GM13977 (cell line): Measurements from ENCODE around the gene EPB41L4A.

Source experiments
- DNase-seq: peaks from one replicate; pipeline ENCODE4 v3.0.0; 2012; ENCODE audit warnings: low spot score
- in situ Hi-C: fragments of 300-500 bp; cut with MboI; formaldehyde crosslinking; loops from one replicate; pipeline ENCODE4 v1.12.0; 2022; ENCODE audit warnings: low sequenced_read_pairs, low pct_unique_long_range_greater_than_20kb, mixed read lengths, inconsistent platforms; ENCODE audit not compliant: unreplicated experiment
- TF ChIP-seq, protein P1 (sequence below): IDR thresholded peaks from 2 replicates; pipeline ENCODE4 v1.5.1; 2012; ENCODE audit warnings: mild to moderate bottlenecking, control low read depth; ENCODE audit not compliant: insufficient read depth; ENCODE audit errors: extremely low read depth, missing control alignments

The EPB41L4A gene

DNA sequence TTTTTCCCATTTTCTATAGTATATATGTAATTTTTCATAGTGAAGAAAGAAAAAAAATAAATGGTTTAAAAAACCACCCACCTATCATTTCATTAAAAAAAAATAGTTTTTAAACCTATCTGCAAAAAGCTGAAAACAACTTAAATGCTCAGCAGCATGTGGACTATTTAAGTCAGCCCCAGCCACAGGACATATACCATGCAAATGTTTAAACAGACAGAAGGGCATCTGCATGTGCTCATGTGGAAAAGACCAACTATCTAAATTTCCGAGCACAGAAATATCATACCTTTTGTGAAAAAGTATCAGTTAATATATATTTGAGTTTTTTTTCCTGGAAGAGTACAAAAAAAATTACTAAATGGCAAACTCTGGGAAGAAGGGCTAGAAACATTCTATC lies 143.4 kb downstream of the EPB41L4A start:
- TF ChIP-seq, protein P1, sequence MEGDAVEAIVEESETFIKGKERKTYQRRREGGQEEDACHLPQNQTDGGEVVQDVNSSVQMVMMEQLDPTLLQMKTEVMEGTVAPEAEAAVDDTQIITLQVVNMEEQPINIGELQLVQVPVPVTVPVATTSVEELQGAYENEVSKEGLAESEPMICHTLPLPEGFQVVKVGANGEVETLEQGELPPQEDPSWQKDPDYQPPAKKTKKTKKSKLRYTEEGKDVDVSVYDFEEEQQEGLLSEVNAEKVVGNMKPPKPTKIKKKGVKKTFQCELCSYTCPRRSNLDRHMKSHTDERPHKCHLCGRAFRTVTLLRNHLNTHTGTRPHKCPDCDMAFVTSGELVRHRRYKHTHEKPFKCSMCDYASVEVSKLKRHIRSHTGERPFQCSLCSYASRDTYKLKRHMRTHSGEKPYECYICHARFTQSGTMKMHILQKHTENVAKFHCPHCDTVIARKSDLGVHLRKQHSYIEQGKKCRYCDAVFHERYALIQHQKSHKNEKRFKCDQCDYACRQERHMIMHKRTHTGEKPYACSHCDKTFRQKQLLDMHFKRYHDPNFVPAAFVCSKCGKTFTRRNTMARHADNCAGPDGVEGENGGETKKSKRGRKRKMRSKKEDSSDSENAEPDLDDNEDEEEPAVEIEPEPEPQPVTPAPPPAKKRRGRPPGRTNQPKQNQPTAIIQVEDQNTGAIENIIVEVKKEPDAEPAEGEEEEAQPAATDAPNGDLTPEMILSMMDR, result no peak
- in situ Hi-C loops, result no loop called here
- no peak for DNase-seq

DNA sequence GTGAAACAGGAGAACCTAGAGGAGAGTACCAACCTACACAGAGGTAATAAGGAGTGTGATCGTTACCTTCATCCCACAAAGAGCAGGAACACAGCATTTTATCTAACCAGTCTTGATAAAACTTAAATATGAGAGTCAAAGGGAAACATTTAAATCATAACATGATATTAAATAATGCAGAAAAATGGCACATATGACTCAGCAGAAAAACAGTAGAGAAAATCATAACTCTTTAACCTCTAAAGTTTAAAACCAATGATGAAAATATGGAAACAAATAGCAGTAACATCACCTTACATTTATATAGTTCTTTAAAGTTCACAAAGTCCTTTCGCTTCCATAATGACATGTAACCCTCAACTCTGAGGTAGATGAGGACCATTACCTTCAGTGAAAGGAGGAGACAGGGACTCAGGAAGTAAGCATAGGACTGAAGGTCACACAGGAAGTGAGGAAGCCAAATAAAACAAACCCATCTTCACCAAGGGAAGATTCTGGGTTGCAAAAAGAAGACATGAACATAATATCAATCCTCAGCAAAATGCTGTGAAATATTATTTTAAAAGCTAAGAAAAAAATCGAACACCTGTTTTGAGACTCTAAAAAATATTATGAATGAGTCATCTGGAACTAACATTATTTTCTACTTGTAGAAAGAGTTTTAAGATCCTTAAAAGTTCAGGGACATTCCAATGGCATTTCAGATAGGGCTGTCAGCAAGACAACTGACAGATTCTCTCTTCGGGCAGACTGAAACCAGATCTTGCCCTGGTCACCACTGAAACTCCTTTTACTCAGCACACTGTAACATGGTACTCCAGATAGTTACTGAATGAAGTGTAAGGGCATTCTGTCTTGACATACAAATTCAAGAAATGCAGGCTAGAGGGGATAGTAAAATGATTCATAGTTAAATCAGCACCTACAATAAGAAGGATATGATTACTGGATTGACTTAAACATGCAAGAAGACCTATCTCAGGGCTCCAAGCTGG lies 148.5 kb downstream of the EPB41L4A start:
- DNase-seq, result no peak
- TF ChIP-seq, protein P1, result no peak
- in situ Hi-C loops, result no loop called here

DNA sequence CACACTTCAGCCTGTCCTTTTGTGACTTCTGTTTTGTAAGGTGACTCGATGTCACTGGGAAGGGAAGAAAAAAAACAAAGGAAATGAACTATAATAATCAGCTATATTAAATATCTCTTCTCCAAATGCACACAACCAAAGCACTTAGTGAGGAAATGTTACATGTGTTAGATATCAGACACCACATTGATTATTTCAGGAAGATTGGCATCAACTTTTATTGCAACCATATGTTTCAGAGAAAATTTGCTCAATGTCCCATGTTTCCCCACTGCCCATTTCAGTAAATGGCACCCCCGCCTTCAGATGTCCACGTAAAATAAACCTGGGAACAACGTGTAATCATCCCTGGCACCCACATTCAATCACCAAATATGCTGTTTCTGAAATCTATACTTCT lies 151.8 kb downstream of the EPB41L4A start:
- DNase-seq, result no peak
- TF ChIP-seq, protein P1, result no peak
- in situ Hi-C loops, result no loop called here

- in situ Hi-C loops, result no loop called here
- DNase-seq, result no peak
- TF ChIP-seq, protein P1, result no peak
These were observed 154.4 kb downstream of the EPB41L4A start for GRCh38 chr5:112264666-112265065.

- in situ Hi-C loops, result no loop called here
- DNase-seq, result no peak
- TF ChIP-seq, protein P1, result no peak
These were observed 154.9 kb downstream of the EPB41L4A start for GRCh38 chr5:112264151-112264550.

GRCh38 chr5:112263469-112263868 lies 155.6 kb downstream of the EPB41L4A start:
- in situ Hi-C loops, result no loop called here
- DNase-seq, result no peak

More at GRCh38 chr5:112263469-112263868, 155.6 kb downstream of the EPB41L4A start:
- TF ChIP-seq, protein P1, result no peak
